ENCODE measurements around the gene RBM39. TPM values are rescaled to one million over a fixed set of nuclear protein-coding genes. Genes with fewer than 3 reads are reported as not detected.

Gene RBM39
- total and polyA plus RNA-seq, 2 of the 13 experiments (the other 11 are each of a cell fraction or from before 2014, with no cell fraction given), result 788 to 920 TPM

DNA sequence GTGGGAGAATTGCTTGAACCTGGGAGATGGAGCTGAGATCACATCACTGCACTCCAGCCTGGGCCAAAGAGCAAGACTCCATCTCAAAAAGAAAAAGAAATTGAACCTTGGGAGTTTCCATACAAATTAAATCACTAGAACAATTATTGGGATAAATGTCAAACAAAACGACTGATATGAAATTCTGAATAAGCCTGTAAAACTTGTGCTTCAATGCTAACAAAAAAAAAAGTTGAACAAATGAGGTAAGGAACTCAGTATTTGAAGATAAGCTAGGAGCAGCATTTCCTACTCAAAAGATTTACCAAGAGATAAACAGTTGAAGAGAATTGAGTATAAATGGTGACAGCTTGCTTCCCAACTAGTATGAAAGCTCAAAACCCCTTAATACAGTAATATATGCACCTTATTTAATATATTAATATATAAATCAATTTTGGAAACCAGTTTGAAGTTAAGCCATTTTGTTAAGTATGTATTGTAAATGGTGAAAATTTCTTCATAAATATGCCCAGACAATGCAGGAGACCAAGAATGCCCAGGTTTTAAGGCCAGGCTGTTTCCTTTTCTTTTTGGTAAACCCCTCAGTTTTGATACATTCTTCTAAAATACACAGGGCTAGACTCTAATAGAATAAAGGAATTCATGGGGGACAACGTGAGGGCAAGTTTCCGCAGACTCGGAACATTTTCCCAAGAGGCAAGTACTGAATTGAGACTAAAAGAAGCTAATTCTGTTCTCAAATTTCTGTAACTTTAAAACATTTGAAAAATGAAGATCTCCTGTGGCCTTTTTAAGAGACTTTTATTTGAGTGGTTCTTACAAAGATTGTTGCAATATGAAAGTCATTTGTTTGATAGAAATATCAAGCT is 39.0 kb downstream of the RBM39 start:
- no TSS peak for BruUV-seq (replicated peaks)
- ATAC-seq (no peak), FAIRE-seq (no peak), DNase-seq (ENCODE audit: low spot score) (no peak)
- H3K4me2 ChIP-seq (ENCODE audit: low read depth, low read length), result no peak overlapping the region
- H4K20me1 ChIP-seq (ENCODE audit: insufficient read depth, low read length), result peaks cover 56% of the 10 kb centered on the region
- no peaks in the 10 kb centered on the region; a peak in 1 of 5 replicates for H3K27me3 ChIP-seq (ENCODE audit: control insufficient read depth in 1 of 2, insufficient read depth in 2 of 2, low read length in 2 of 2)
- peaks cover 19 to 55% of the 10 kb centered on the region in 2 experiments for H3K36me3 ChIP-seq (replicated peaks in 1 of 2; ENCODE audit: control insufficient read depth in 1 of 2, insufficient read depth in 2 of 2, low read length in 2 of 2)
- peaks cover 17% of the 10 kb centered on the region for H3K4me1 ChIP-seq (ENCODE audit: insufficient read depth, low read length)
- CTCF ChIA-PET (ENCODE audit: low intra/inter-chr PET ratio, low total read pairs), result no interaction called here
- no peak overlapping the region for H3K9ac ChIP-seq (ENCODE audit: insufficient read depth, low read depth, low read length)
- no peak overlapping the region for H2AFZ ChIP-seq (ENCODE audit: low read length)
- H3K9me3 ChIP-seq (ENCODE audit: low read length), result no peaks in the 10 kb centered on the region
- H3K4me3 ChIP-seq (replicated peaks in 1 of 3; ENCODE audit: insufficient read depth in 1 of 3, low read depth in 2 of 3, low read length in 3 of 3), result no peak overlapping the region
- POLR2A ChIA-PET, result interaction anchor here (0.7 to 23.6 kb wide), 14 partner anchors 9 to 218 kb away, joined by 3 to 319 read pairs (median 3); partner anchors contain the start of genes PHF20, RBM39 and SPAG4
- H3K27ac ChIP-seq (ENCODE audit: extremely low read length, insufficient read depth, low read length), result no peak overlapping the region
- 93% methylated on average over 4 of the region's 4 CpGs for WGBS (ENCODE audit: low lambda C conversion rate)
- intact Hi-C loops (cut with micrococcal nuclease; ENCODE audit: unreplicated experiment), result no loop called here
- in situ Hi-C loops (cut with HindIII; ENCODE audit: extremely low pct_ligation_motif_present, low pct_unique_long_range_greater_than_20kb), result no loop called here
- H3K79me2 ChIP-seq (ENCODE audit: insufficient read depth, low read length), result peaks cover 33% of the 10 kb centered on the region
- TF ChIP-seq, protein P1, sequence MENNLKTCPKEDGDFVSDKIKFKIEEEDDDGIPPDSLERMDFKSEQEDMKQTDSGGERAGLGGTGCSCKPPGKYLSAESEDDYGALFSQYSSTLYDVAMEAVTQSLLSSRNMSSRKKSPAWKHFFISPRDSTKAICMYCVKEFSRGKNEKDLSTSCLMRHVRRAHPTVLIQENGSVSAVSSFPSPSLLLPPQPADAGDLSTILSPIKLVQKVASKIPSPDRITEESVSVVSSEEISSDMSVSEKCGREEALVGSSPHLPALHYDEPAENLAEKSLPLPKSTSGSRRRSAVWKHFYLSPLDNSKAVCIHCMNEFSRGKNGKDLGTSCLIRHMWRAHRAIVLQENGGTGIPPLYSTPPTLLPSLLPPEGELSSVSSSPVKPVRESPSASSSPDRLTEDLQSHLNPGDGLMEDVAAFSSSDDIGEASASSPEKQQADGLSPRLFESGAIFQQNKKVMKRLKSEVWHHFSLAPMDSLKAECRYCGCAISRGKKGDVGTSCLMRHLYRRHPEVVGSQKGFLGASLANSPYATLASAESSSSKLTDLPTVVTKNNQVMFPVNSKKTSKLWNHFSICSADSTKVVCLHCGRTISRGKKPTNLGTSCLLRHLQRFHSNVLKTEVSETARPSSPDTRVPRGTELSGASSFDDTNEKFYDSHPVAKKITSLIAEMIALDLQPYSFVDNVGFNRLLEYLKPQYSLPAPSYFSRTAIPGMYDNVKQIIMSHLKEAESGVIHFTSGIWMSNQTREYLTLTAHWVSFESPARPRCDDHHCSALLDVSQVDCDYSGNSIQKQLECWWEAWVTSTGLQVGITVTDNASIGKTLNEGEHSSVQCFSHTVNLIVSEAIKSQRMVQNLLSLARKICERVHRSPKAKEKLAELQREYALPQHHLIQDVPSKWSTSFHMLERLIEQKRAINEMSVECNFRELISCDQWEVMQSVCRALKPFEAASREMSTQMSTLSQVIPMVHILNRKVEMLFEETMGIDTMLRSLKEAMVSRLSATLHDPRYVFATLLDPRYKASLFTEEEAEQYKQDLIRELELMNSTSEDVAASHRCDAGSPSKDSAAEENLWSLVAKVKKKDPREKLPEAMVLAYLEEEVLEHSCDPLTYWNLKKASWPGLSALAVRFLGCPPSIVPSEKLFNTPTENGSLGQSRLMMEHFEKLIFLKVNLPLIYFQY (CRISPR knock-in tag; IDR thresholded peaks at IDR 0.05; ENCODE audit: borderline replicate concordance), result no peak
- TF ChIP-seq TARDBP (CRISPR knock-in tag; IDR thresholded peaks at IDR 0.05) (0 out of 2 replicates have a peak, but pooled peaks have one; percentile 13), HNRNPL (IDR thresholded peaks at IDR 0.05; ENCODE audit: low read depth, low read length) (0 out of 2 replicates have a peak, but pooled peaks have one; percentile 30), PAF1 (CRISPR knock-in tag; IDR thresholded peaks at IDR 0.05) (peak; percentile 78; the same call in 1 of the 2 replicates), ZNF451 (CRISPR knock-in tag; IDR thresholded peaks at IDR 0.05) (no peak), RBM22 (optimal IDR thresholded peaks at IDR 0.05; ENCODE audit: low read length) (peak; percentile 100), ZFP62 (CRISPR knock-in tag; IDR thresholded peaks at IDR 0.05) (no peak), MTA3 (CRISPR knock-in tag; IDR thresholded peaks at IDR 0.05) (no peak), ZNF367 (CRISPR knock-in tag; IDR thresholded peaks at IDR 0.05; ENCODE audit: borderline replicate concordance) (no peak), STAT5B (CRISPR knock-in tag; IDR thresholded peaks at IDR 0.05) (no peak), U2AF1 (optimal IDR thresholded peaks at IDR 0.05; ENCODE audit: low read depth, low read length) (peak; percentile 26), PHF5A (CRISPR knock-in tag; IDR thresholded peaks at IDR 0.05; ENCODE audit: low read depth, unreplicated experiment) (peak; percentile 63), ZNF670 (CRISPR knock-in tag; IDR thresholded peaks at IDR 0.05; ENCODE audit: borderline replicate concordance) (no peak)
- TF ChIP-seq, protein P2, sequence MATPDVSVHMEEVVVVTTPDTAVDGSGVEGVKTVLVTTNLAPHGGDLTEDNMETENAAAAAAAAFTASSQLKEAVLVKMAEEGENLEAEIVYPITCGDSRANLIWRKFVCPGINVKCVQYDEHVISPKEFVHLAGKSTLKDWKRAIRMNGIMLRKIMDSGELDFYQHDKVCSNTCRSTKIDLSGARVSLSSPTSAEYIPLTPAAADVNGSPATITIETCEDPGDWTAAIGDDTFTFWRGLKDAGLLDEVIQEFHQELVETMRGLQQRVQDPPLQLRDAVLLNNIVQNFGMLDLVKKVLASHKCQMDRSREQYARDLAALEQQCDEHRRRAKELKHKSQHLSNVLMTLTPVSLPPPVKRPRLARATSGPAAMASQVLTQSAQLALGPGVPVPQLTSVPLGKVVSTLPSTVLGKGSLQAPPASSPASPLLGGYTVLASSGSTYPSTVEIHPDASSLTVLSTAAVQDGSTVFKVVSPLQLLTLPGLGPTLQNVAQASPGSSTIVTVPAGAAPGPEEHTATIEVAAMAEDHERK (CRISPR knock-in tag; IDR thresholded peaks at IDR 0.05; ENCODE audit: low read depth), result 0 out of 2 replicates have a peak, but pooled peaks have one; percentile 27
- TF ChIP-seq, protein P3, sequence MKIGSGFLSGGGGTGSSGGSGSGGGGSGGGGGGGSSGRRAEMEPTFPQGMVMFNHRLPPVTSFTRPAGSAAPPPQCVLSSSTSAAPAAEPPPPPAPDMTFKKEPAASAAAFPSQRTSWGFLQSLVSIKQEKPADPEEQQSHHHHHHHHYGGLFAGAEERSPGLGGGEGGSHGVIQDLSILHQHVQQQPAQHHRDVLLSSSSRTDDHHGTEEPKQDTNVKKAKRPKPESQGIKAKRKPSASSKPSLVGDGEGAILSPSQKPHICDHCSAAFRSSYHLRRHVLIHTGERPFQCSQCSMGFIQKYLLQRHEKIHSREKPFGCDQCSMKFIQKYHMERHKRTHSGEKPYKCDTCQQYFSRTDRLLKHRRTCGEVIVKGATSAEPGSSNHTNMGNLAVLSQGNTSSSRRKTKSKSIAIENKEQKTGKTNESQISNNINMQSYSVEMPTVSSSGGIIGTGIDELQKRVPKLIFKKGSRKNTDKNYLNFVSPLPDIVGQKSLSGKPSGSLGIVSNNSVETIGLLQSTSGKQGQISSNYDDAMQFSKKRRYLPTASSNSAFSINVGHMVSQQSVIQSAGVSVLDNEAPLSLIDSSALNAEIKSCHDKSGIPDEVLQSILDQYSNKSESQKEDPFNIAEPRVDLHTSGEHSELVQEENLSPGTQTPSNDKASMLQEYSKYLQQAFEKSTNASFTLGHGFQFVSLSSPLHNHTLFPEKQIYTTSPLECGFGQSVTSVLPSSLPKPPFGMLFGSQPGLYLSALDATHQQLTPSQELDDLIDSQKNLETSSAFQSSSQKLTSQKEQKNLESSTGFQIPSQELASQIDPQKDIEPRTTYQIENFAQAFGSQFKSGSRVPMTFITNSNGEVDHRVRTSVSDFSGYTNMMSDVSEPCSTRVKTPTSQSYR (CRISPR knock-in tag; IDR thresholded peaks at IDR 0.05; ENCODE audit: borderline replicate concordance), result 0 out of 2 replicates have a peak, but pooled peaks have one; percentile 9
